Measurements from ENCODE around the gene AP4S1.
"Not testable (repeated sequence)": the region's sequence is repeated elsewhere in the genome, so short reads cannot be mapped to it uniquely, and the experiment has no call there.

Gene AP4S1

GRCh38 chr14:31001339-31001658, 24.1 kb upstream of the AP4S1 start:
- DNase-seq, result no peak
- intact Hi-C loops (cut with DNase I), result no loop called here

GRCh38 chr14:31003284-31003683, 22.2 kb upstream of the AP4S1 start:
- no peak for DNase-seq
- intact Hi-C loops (cut with DNase I), result no loop called here

GRCh38 chr14:31004007-31004406, 21.4 kb upstream of the AP4S1 start:
- DNase-seq; intact Hi-C loops (cut with DNase I): not testable (repeated sequence)

GRCh38 chr14:31006703-31007102, 18.7 kb upstream of the AP4S1 start:
- no peak for DNase-seq
- intact Hi-C loops (cut with DNase I), result no loop called here

- intact Hi-C loops (cut with DNase I), result no loop called here
- DNase-seq, result no peak
Observed at GRCh38 chr14:31009836-31010574, 15.4 kb upstream of the AP4S1 start.

GRCh38 chr14:31010935-31011334, 14.5 kb upstream of the AP4S1 start:
- DNase-seq, result no peak
- intact Hi-C loops (cut with DNase I), result no loop called here

- intact Hi-C loops (cut with DNase I), result no loop called here
- DNase-seq, result no peak
Observed at GRCh38 chr14:31013841-31014240, 11.6 kb upstream of the AP4S1 start.

GRCh38 chr14:31018057-31018645, 7.3 kb upstream of the AP4S1 start:
- peak in 28 of 42 donors; percentile 5 to 63 (median 26) for DNase-seq
- intact Hi-C loops (cut with DNase I), result no loop called here

GRCh38 chr14:31020834-31021575, 4.4 kb upstream of the AP4S1 start:
- intact Hi-C loops (cut with DNase I), result no loop called here
- DNase-seq, result no peak

- no peak for DNase-seq
- intact Hi-C loops (cut with DNase I), result no loop called here
Observed at GRCh38 chr14:31021576-31021949, 3.9 kb upstream of the AP4S1 start.

GRCh38 chr14:31022386-31022785, 3.1 kb upstream of the AP4S1 start:
- intact Hi-C loops (cut with DNase I), result no loop called here

GRCh38 chr14:31024010-31024480, 1.4 kb upstream of the AP4S1 start:
- DNase-seq, result no peak
- intact Hi-C loops (cut with DNase I), result no loop called here

More at GRCh38 chr14:31022386-31022785, 3.1 kb upstream of the AP4S1 start:
- DNase-seq, result no peak

- DNase-seq, result no peak
- intact Hi-C loops (cut with DNase I), result loop anchor here (5.0 kb wide), 1 partner anchor 183 kb away; the partner anchor contains the start of gene HECTD1
Observed at GRCh38 chr14:31024577-31025366, 677 bp upstream of the AP4S1 start.

- intact Hi-C loops (cut with DNase I), result loop anchor here (5.0 kb wide), 1 partner anchor 181 kb away; the partner anchor contains the start of gene HECTD1
- DNase-seq, result no peak
Observed at GRCh38 chr14:31026077-31026449, 614 bp downstream of the AP4S1 start, which contains the start of gene STRN3. STRN3 (minus strand) TSS chr14:31026379; CDS start chr14:31026185, 194 bp downstream.

GRCh38 chr14:31026450-31027235, 1.2 kb downstream of the AP4S1 start:
- DNase-seq, result peak; percentile 96 to 99 (median 98)
- intact Hi-C loops (cut with DNase I), result loop anchor here (5.0 kb wide), 1 partner anchor 181 kb away; the partner anchor contains the start of gene HECTD1

- no peak for DNase-seq
- intact Hi-C loops (cut with DNase I), result loop anchor here (5.0 kb wide), 1 partner anchor 179 kb away; the partner anchor contains the start of gene HECTD1
Observed at GRCh38 chr14:31027847-31028246, 2.4 kb downstream of the AP4S1 start.

GRCh38 chr14:31029016-31029970, 3.8 kb downstream of the AP4S1 start:
- intact Hi-C loops (cut with DNase I), result loop anchor here (5.0 kb wide), 1 partner anchor 178 kb away; the partner anchor contains the start of gene HECTD1
- DNase-seq, result peak in 2 of 42 donors; percentile 25 to 34
